Muscle layer of duodenum (tissue), 2 donors: ENCODE results near the gene DSG3.

Experiments used
- H3K27ac ChIP-seq: one replicate; pipeline ENCODE4 v1.7.0; 2013; ENCODE audit warnings: mild to moderate bottlenecking, low read length
- H3K27me3 ChIP-seq: one replicate; pipeline ENCODE4 v1.7.0; 2013; ENCODE audit warnings: low read depth, mild to moderate bottlenecking, control low read depth, low read length
- H3K36me3 ChIP-seq, 2 donors: one replicate each; pipeline ENCODE4 v1.7.0; 2013; ENCODE audit warnings: low read length in 2 of 2, control low read depth in 1 of 2, mild to moderate bottlenecking in 1 of 2; ENCODE audit not compliant: insufficient read depth in 2 of 2, control insufficient read depth in 1 of 2
- H3K4me1 ChIP-seq, 2 donors: one replicate each; pipeline ENCODE4 v1.7.0; 2013; ENCODE audit warnings: low read length in 2 of 2, mild to moderate bottlenecking in 2 of 2, control low read depth in 1 of 2, moderate library complexity in 1 of 2; ENCODE audit not compliant: insufficient read depth in 2 of 2, control insufficient read depth in 1 of 2
- H3K4me3 ChIP-seq, 2 donors: one replicate each; pipeline ENCODE4 v1.7.0; 2013; ENCODE audit warnings: low read length in 2 of 2, low read depth in 1 of 2, mild to moderate bottlenecking in 1 of 2
- H3K9me3 ChIP-seq, 2 donors: one replicate each; pipeline ENCODE4 v1.7.0; 2013; ENCODE audit warnings: low read length in 2 of 2, control low read depth in 1 of 2, mild to moderate bottlenecking in 1 of 2; ENCODE audit not compliant: control insufficient read depth in 1 of 2
- donor health status: healthy.

Gene DSG3

GRCh38 chr18:31447530-31448191, at the start of gene DSG3:
TSS of gene DSG3 (plus strand) at chr18:31447741. CDS start at chr18:31447878, 137 bp downstream.
- no peak within 1 kb of the TSS for H3K27ac ChIP-seq
- no peaks in the 10 kb centered on the region for H3K9me3 ChIP-seq
- H3K4me1 ChIP-seq, result no peaks in the 10 kb centered on the region
- no peak within 1 kb of the TSS for H3K4me3 ChIP-seq
- no peaks in the 10 kb centered on the region for H3K36me3 ChIP-seq
- no peaks in the 10 kb centered on the region for H3K27me3 ChIP-seq

DNA sequence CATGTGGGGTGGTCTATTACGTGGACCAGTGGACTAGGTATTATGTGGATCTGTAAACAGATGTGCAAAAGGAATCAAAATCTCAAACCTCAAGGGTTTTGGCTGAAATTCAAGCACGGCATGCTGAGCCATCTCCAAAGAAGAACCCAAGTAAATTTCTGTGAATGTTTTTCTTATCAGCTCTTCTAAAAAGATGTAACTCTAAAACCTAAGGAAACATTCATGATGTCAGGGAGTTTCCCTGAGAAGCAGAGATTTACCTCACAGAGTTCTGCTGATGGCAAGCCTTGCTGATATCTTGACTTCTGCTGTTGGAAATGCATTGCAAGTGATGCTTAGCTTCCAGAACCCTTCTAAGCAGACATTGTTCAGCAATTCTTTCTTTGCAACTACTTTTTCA, 49.4 kb upstream of the DSG3 start:
- Histone ChIP-seq H3K27ac (no peak overlapping the region), H3K4me3 (no peak overlapping the region), H3K27me3 (no peaks in the 10 kb centered on the region), H3K9me3 (no peaks in the 10 kb centered on the region), H3K4me1 (peaks cover 0 to 7% of the 10 kb centered on the region in 2 donors), H3K36me3 (no peaks in the 10 kb centered on the region)

GRCh38 chr18:31399306-31400032, 48.1 kb upstream of the DSG3 start:
- Histone ChIP-seq H3K36me3 (no peaks in the 10 kb centered on the region), H3K4me3 (no peak overlapping the region), H3K9me3 (no peaks in the 10 kb centered on the region), H3K27me3 (no peaks in the 10 kb centered on the region), H3K27ac (peak overlapping the region; percentile 45), H3K4me1 (peaks cover 0 to 7% of the 10 kb centered on the region in 2 donors)

- H3K9me3 ChIP-seq, result no peaks in the 10 kb centered on the region
- no peak overlapping the region for H3K4me3 ChIP-seq
- no peaks in the 10 kb centered on the region for H3K36me3 ChIP-seq
- H3K4me1 ChIP-seq, result peaks cover 0 to 7% of the 10 kb centered on the region in 2 donors
- H3K27ac ChIP-seq, result no peak overlapping the region
- no peaks in the 10 kb centered on the region for H3K27me3 ChIP-seq
Observed at GRCh38 chr18:31401156-31402025, 46.1 kb upstream of the DSG3 start.

DNA sequence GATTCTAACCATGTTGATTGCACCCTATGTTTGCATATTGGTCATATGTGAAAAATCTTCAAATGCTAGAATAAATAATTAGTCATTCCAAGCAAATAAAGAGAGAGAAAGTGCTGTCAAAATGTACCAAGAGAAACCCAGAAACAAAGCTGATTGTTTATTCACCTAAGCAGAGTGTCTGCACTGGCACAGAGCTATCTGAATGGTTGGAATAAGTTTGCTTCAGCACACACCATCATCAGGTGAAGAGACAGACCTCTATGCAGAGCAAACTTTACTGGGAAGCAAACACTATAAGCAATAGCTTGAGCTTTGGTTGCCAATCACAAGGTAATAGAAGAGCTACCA, 45.5 kb upstream of the DSG3 start:
- Histone ChIP-seq H3K4me1 (peaks cover 0 to 3% of the 10 kb centered on the region in 2 donors), H3K27me3 (no peaks in the 10 kb centered on the region), H3K36me3 (no peaks in the 10 kb centered on the region), H3K27ac (no peak overlapping the region), H3K9me3 (no peaks in the 10 kb centered on the region), H3K4me3 (no peak overlapping the region)

- H3K4me1 ChIP-seq, result no peaks in the 10 kb centered on the region
- H3K4me3 ChIP-seq, result no peak overlapping the region
- no peaks in the 10 kb centered on the region for H3K27me3 ChIP-seq
- no peaks in the 10 kb centered on the region for H3K9me3 ChIP-seq
- H3K36me3 ChIP-seq, result no peaks in the 10 kb centered on the region
- H3K27ac ChIP-seq, result no peak overlapping the region
Observed at GRCh38 chr18:31403409-31403808, 44.1 kb upstream of the DSG3 start.

DNA sequence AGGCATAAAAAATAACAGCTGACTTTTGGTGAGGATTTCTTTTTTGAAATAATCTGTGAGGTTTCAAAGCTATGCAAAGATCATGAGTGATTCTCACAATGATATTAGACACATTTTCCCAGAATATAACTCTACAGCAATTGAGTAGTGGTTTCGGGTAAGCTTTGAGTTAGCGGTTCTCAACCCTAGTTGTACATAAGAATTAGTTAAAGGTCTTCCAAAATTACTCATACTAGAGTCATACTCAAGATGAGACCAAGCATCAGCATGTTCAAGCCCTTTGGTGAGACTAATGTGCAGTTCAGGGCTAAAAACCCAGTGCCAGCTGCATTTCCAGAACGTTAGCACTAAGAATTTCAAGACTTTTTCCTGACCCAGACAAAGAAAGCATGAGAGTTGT, 39.9 kb upstream of the DSG3 start:
- no peaks in the 10 kb centered on the region for H3K4me1 ChIP-seq

DNA sequence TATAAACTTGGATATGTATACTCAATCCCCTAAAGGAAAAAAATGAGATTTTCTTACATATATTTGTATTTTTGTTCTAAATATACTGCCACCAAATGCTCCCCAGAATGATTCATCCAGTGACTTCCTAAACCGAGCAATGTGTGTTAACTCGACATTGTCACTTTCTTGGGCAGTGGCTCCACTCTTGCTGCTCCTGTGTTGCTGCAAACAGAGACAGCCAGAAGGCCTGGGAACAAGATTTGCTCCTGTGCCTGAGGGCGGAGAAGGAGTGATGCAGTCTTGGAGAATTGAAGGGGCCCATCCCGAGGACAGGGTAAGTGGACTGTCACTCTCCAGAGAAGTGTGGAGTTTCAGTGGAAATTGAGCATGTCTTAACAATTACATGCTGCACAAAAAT, 38.3 kb upstream of the DSG3 start:
- no peaks in the 10 kb centered on the region for H3K9me3 ChIP-seq

More for the DNA sequence above, 39.9 kb upstream of the DSG3 start:
- Histone ChIP-seq H3K9me3 (no peaks in the 10 kb centered on the region), H3K27me3 (no peaks in the 10 kb centered on the region), H3K27ac (no peak overlapping the region), H3K4me3 (no peak overlapping the region), H3K36me3 (no peaks in the 10 kb centered on the region)

GRCh38 chr18:31410716-31411483, 36.6 kb upstream of the DSG3 start:
- Histone ChIP-seq H3K4me3 (no peak overlapping the region), H3K4me1 (no peaks in the 10 kb centered on the region), H3K9me3 (no peaks in the 10 kb centered on the region), H3K27me3 (no peaks in the 10 kb centered on the region), H3K36me3 (no peaks in the 10 kb centered on the region), H3K27ac (no peak overlapping the region)

More for the DNA sequence above, 38.3 kb upstream of the DSG3 start:
- Histone ChIP-seq H3K4me1 (no peaks in the 10 kb centered on the region), H3K4me3 (no peak overlapping the region), H3K27ac (no peak overlapping the region), H3K36me3 (no peaks in the 10 kb centered on the region), H3K27me3 (no peaks in the 10 kb centered on the region)

DNA sequence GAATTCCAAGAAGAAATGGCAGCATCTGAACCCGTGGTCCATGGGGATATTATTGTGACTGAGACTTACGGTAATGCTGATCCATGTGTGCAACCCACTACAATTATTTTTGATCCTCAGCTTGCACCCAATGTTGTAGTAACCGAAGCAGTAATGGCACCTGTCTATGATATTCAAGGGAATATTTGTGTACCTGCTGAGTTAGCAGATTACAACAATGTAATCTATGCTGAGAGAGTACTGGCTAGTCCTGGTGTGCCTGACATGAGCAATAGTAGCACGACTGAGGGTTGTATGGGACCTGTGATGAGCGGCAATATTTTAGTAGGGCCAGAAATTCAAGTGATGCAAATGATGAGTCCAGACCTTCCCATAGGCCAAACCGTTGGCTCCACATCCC, 34.4 kb upstream of the DSG3 start:
- Histone ChIP-seq H3K4me3 (no peak overlapping the region), H3K27ac (no peak overlapping the region), H3K36me3 (no peaks in the 10 kb centered on the region), H3K27me3 (no peaks in the 10 kb centered on the region), H3K9me3 (no peaks in the 10 kb centered on the region), H3K4me1 (no peaks in the 10 kb centered on the region)

- no peak overlapping the region for H3K27ac ChIP-seq
- H3K4me3 ChIP-seq, result no peak overlapping the region
- H3K27me3 ChIP-seq, result no peaks in the 10 kb centered on the region
- no peaks in the 10 kb centered on the region for H3K36me3 ChIP-seq
- no peaks in the 10 kb centered on the region for H3K4me1 ChIP-seq
- H3K9me3 ChIP-seq, result no peaks in the 10 kb centered on the region
Observed at GRCh38 chr18:31417850-31418249, 29.7 kb upstream of the DSG3 start.
